Ovary (tissue), 9 donors: Measurements from ENCODE around the gene EMD. TPM values are rescaled to one million over a fixed set of nuclear protein-coding genes. Genes with fewer than 3 reads are reported as not detected.

Experiments used
- DNase-seq, 5 donors: peaks; one replicate each; pipeline ENCODE4 v3.0.0-alpha.2; 2019 to 2020
- H3K27ac ChIP-seq, 2 donors: fragments of 200-600 bp; one replicate each; pipeline versions ENCODE4 v1.5.1 to v1.8.0; 2019 to 2022
- H3K27me3 ChIP-seq: fragments of 200-600 bp; one replicate; pipeline ENCODE4 v1.8.0; 2022
- H3K36me3 ChIP-seq: fragments of 200-600 bp; sonication (generic); one replicate; pipeline ENCODE4 v1.5.1; 2019
- H3K4me1 ChIP-seq: one replicate; pipeline ENCODE4 v1.8.1; 2013; ENCODE audit warnings: mild to moderate bottlenecking, moderate library complexity; ENCODE audit not compliant: insufficient read depth
- H3K4me3 ChIP-seq: fragments of 200-600 bp; sonication (generic); one replicate; pipeline ENCODE4 v1.5.1; 2017
- H3K9me3 ChIP-seq, 2 donors: fragments of 200-600 bp in 1 of 2; sonication (generic) in 1 of 2; one replicate each; pipeline versions ENCODE4 v1.5.1 to v1.8.1; 2013 to 2019; ENCODE audit warnings: mild to moderate bottlenecking in 1 of 2, moderate library complexity in 1 of 2
- CTCF ChIP-seq, 3 donors: fragments of 450-650 bp in 2 of 3; fragments of 200-600 bp in 1 of 3; IDR thresholded peaks; one replicate each; pipeline versions ENCODE4 v1.5.1 to v1.8.0; 2016 to 2022; ENCODE audit warnings: antibody characterized with exemption in 3 of 3, mild to moderate bottlenecking in 1 of 3
- EP300 ChIP-seq: sonication (generic); formaldehyde crosslinking; IDR thresholded peaks from one replicate; pipeline ENCODE4 v1.6.1; 2017; ENCODE audit warnings: antibody characterized with exemption
- POLR2A ChIP-seq: fragments of 450-650 bp; IDR thresholded peaks from one replicate; pipeline ENCODE4 v1.6.1; 2017; ENCODE audit warnings: antibody characterized with exemption, mild to moderate bottlenecking, moderate library complexity
- WGBS, 3 donors: extraction: QIAGEN DNeasy Blood & Tissue Kit in 1 of 3; methylation state at CpG; one replicate each; pipeline versions ENCODE4 v1.1.5 to v1.1.7; 2013 to 2017; 5-methylcytosine and 5-hydroxymethylcytosine counted together
- intact Hi-C, 4 donors: fragments of 100-400 bp; cut with DNase I; formaldehyde crosslinking; loops; one replicate each; pipeline versions ENCODE4 v1.11.0 to v1.15.1; 2022 to 2023
- polyA plus RNA-seq, 2 donors: library from polyadenylated mRNA; stranded (reverse); fragments of 200-250 nt in 1 of 2; fragments of 350-450 nt in 1 of 2; fragmentation: Illumina TruSeq in 1 of 2; extraction: RNeasy Lipid Tissue Mini Kit (QIAGEN cat#74804) in 1 of 2; gene quantifications; one replicate each; pipeline ENCODE4 v1.2.3, GENCODE V29; 2013 to 2014
- total RNA-seq, 7 donors: library from RNA; depleted of rRNA in 2 of 7; stranded (reverse); fragments of >200 nt in 2 of 7; fragmentation: NEBNext Ultra II Directional in 3 of 7; extraction: Animal tissue kit (Norgen Biotek cat#: 25700) in 3 of 7; gene quantifications; one replicate each; pipeline versions ENCODE4 v1.1.0 to v1.2.4, GENCODE V29; 2016 to 2023
- donor health status: DM: no; HTN: no; CAD: no; lungs with moderate emphysema.
- donor health status: DM: no; HTN: no; CAD: no.
- donor health status: Bipolar disorder and iron deficiency.
- donor health status: DM: yes; HTN: yes; CAD: no.
- donor health status: DM: no; HTN: no; CAD: no.
- donor health status: DM: yes; HTN: yes; CAD: no.

The EMD gene
- total and polyA plus RNA-seq, 9 donors = 40.5 to 158 (median 107) TPM

GRCh38 chrX:154353172-154353843, 25.8 kb upstream of the EMD start:
- H3K4me1 ChIP-seq = no peaks in the 10 kb centered on the region
- no peaks in the 10 kb centered on the region for H3K27me3 ChIP-seq
- TF ChIP-seq POLR2A (no peak), EP300 (no peak), CTCF (IDR thresholded peaks at IDR 0.05) (no peak)
- H3K9me3 ChIP-seq = no peaks in the 10 kb centered on the region
- H3K4me3 ChIP-seq = no peak overlapping the region
- no peak overlapping the region for H3K27ac ChIP-seq
- intact Hi-C loops = no loop called here
- 73 to 80% (median 77%) methylated on average over 24 of the region's 24 CpGs for WGBS, 3 donors
- DNase-seq = no peak
- H3K36me3 ChIP-seq = no peaks in the 10 kb centered on the region

- TF ChIP-seq POLR2A (no peak), EP300 (no peak), CTCF (IDR thresholded peaks at IDR 0.05) (no peak)
- intact Hi-C loops = no loop called here
- Histone ChIP-seq H3K27ac (no peak overlapping the region), H3K9me3 (no peaks in the 10 kb centered on the region), H3K36me3 (no peaks in the 10 kb centered on the region), H3K27me3 (no peaks in the 10 kb centered on the region), H3K4me1 (no peaks in the 10 kb centered on the region), H3K4me3 (no peak overlapping the region)
- DNase-seq = no peak
- 80 to 85% (median 83%) methylated on average over 5 to 14 of the region's 14 CpGs for WGBS, 3 donors
Observed at GRCh38 chrX:154354013-154354412, 25.1 kb upstream of the EMD start.

- no peaks in the 10 kb centered on the region for H3K36me3 ChIP-seq
- WGBS, 3 donors = 82 to 88% (median 86%) methylated on average over 13 of the region's 13 CpGs
- no peak for DNase-seq
- H3K27me3 ChIP-seq = no peaks in the 10 kb centered on the region
- intact Hi-C loops = no loop called here
- no peak overlapping the region for H3K4me3 ChIP-seq
- no peak for TF ChIP-seq EP300
- TF ChIP-seq POLR2A = no peak
- TF ChIP-seq CTCF (IDR thresholded peaks at IDR 0.05) = no peak
- no peaks in the 10 kb centered on the region for H3K9me3 ChIP-seq
- no peaks in the 10 kb centered on the region for H3K4me1 ChIP-seq
- no peak overlapping the region for H3K27ac ChIP-seq
Observed at GRCh38 chrX:154354516-154354915, 24.6 kb upstream of the EMD start.

GRCh38 chrX:154355094-154355775, 23.9 kb upstream of the EMD start:
- TF ChIP-seq POLR2A = no peak
- no peak for TF ChIP-seq CTCF (IDR thresholded peaks at IDR 0.05)
- TF ChIP-seq EP300 = no peak
- intact Hi-C loops = no loop called here
- no peak overlapping the region for H3K27ac ChIP-seq
- H3K4me1 ChIP-seq = no peaks in the 10 kb centered on the region
- no peaks in the 10 kb centered on the region for H3K9me3 ChIP-seq
- WGBS, 3 donors = 77 to 84% (median 82%) methylated on average over 30 of the region's 30 CpGs
- no peak for DNase-seq
- no peaks in the 10 kb centered on the region for H3K36me3 ChIP-seq
- H3K4me3 ChIP-seq = no peak overlapping the region
- no peaks in the 10 kb centered on the region for H3K27me3 ChIP-seq
